Liver (tissue), 9 donors: ENCODE data around the gene STAT5A. TPM values are rescaled to one million over a fixed set of nuclear protein-coding genes. Genes with fewer than 3 reads are reported as not detected.

ENCODE experiments used
- DNase-seq: peaks from one replicate; pipeline ENCODE4 v3.0.0-alpha.2; 2017; ENCODE audit warnings: low spot score
- H3K27ac ChIP-seq, 2 donors: one replicate each; pipeline ENCODE4 v1.7.0; 2013; ENCODE audit warnings: inconsistent platforms in 2 of 2, low read length in 2 of 2, control low read depth in 1 of 2, low read depth in 1 of 2, mild to moderate bottlenecking in 1 of 2
- H3K27me3 ChIP-seq, 4 donors: one replicate each; pipeline versions ENCODE4 v1.6.1 to v1.7.0; 2013; ENCODE audit warnings: low read length in 3 of 4, inconsistent platforms in 1 of 4, mild to moderate bottlenecking in 1 of 4, moderate library complexity in 1 of 4; ENCODE audit not compliant: control insufficient read depth in 4 of 4, insufficient read depth in 4 of 4
- H3K36me3 ChIP-seq, 4 donors: one replicate each; pipeline versions ENCODE4 v1.6.1 to v1.7.0; 2013; ENCODE audit warnings: low read length in 3 of 4, mild to moderate bottlenecking in 3 of 4, low read depth in 1 of 4, moderate library complexity in 1 of 4; ENCODE audit not compliant: control insufficient read depth in 4 of 4, insufficient read depth in 3 of 4
- H3K4me1 ChIP-seq, 4 donors: one replicate each; pipeline versions ENCODE4 v1.6.1 to v1.7.0; 2013; ENCODE audit warnings: low read length in 3 of 4, mild to moderate bottlenecking in 3 of 4, moderate library complexity in 1 of 4; ENCODE audit not compliant: control insufficient read depth in 4 of 4, insufficient read depth in 4 of 4
- H3K4me3 ChIP-seq, 3 donors: one replicate each; pipeline versions ENCODE4 v1.6.1 to v1.7.0; 2013; ENCODE audit warnings: low read length in 3 of 3, control low read depth in 1 of 3, low read depth in 1 of 3, mild to moderate bottlenecking in 1 of 3
- H3K9ac ChIP-seq, 2 donors: one replicate each; pipeline ENCODE4 v1.7.0; 2013; ENCODE audit warnings: low read length in 2 of 2, mild to moderate bottlenecking in 2 of 2, moderate library complexity in 2 of 2, control low read depth in 1 of 2, low read depth in 1 of 2
- H3K9me3 ChIP-seq, 4 donors: one replicate each; pipeline versions ENCODE4 v1.6.1 to v1.7.0; 2013; ENCODE audit warnings: low read length in 3 of 4; ENCODE audit not compliant: control insufficient read depth in 4 of 4
- ATF3 ChIP-seq: IDR thresholded peaks from 2 replicates; pipeline ENCODE4 v1.6.1; 2016; ENCODE audit warnings: antibody characterized with exemption
- CTCF ChIP-seq: fragments of 150-350 bp; IDR thresholded peaks from 2 replicates; pipeline ENCODE4 v1.5.1; 2017; ENCODE audit warnings: improper control_type of control experiment, low read depth, low read length; ENCODE audit not compliant: missing input control
- FOXA1 ChIP-seq: IDR thresholded peaks from 2 replicates; pipeline ENCODE4 v1.6.1; 2016; ENCODE audit warnings: antibody characterized with exemption
- FOXA2 ChIP-seq: IDR thresholded peaks from 2 replicates; pipeline ENCODE4 v1.6.1; 2016; ENCODE audit warnings: antibody characterized with exemption
- GABPA ChIP-seq, 2 donors: IDR thresholded peaks in 1 of 2; conservative IDR thresholded peaks in 1 of 2; 2 replicates each; pipeline ENCODE4 v1.6.1; 2016; ENCODE audit warnings: antibody characterized with exemption in 2 of 2, mild to moderate bottlenecking in 1 of 2, moderate library complexity in 1 of 2
- HNF4A ChIP-seq, 2 donors: conservative IDR thresholded peaks; 2 replicates each; pipeline ENCODE4 v1.6.1; 2016; ENCODE audit warnings: antibody characterized with exemption in 2 of 2, mild to moderate bottlenecking in 2 of 2
- HNF4G ChIP-seq: IDR thresholded peaks from 2 replicates; pipeline ENCODE4 v1.6.1; 2016; ENCODE audit warnings: antibody characterized with exemption
- JUND ChIP-seq, 2 donors: IDR thresholded peaks; 2 replicates each; pipeline ENCODE4 v1.6.1; 2016; ENCODE audit warnings: antibody characterized with exemption in 2 of 2
- MAX ChIP-seq: IDR thresholded peaks from 2 replicates; pipeline ENCODE4 v1.6.1; 2016; ENCODE audit warnings: antibody characterized with exemption
- NR2F2 ChIP-seq: IDR thresholded peaks from 2 replicates; pipeline ENCODE4 v1.6.1; 2016; ENCODE audit warnings: antibody characterized with exemption
- RAD21 ChIP-seq, 2 donors: IDR thresholded peaks; 2 replicates each; pipeline ENCODE4 v1.6.1; 2016; ENCODE audit warnings: antibody characterized with exemption in 2 of 2, mild to moderate bottlenecking in 2 of 2
- REST ChIP-seq: IDR thresholded peaks from 2 replicates; pipeline ENCODE4 v1.6.1; 2016; ENCODE audit warnings: antibody characterized with exemption, mild to moderate bottlenecking
- RXRA ChIP-seq, 2 donors: IDR thresholded peaks; 2 replicates each; pipeline ENCODE4 v1.6.1; 2017 to 2018; ENCODE audit warnings: antibody characterized with exemption in 2 of 2, mild to moderate bottlenecking in 1 of 2
- SP1 ChIP-seq: IDR thresholded peaks from 2 replicates; pipeline ENCODE4 v1.6.1; 2018; ENCODE audit warnings: antibody characterized with exemption, mild to moderate bottlenecking
- YY1 ChIP-seq: IDR thresholded peaks from 2 replicates; pipeline ENCODE4 v1.6.1; 2016; ENCODE audit warnings: antibody characterized with exemption, mild to moderate bottlenecking
- ZBTB33 ChIP-seq: IDR thresholded peaks from 2 replicates; pipeline ENCODE4 v1.6.1; 2016; ENCODE audit warnings: antibody characterized with exemption
- WGBS: extraction: QIAGEN DNeasy Blood & Tissue Kit; methylation state at CpG from one replicate; pipeline ENCODE4 v1.1.7; 2013; 5-methylcytosine and 5-hydroxymethylcytosine counted together
- polyA plus RNA-seq, 2 donors: library from polyadenylated mRNA; stranded (reverse) in 1 of 2; unstranded in 1 of 2; fragments of 200-250 nt in 1 of 2; fragments of >200 nt in 1 of 2; fragmentation: Nextera tagmentation in 1 of 2; extraction: Ambion mirVana in 1 of 2; gene quantifications; one replicate each; pipeline versions ENCODE4 v1.2.1 to v1.2.3, GENCODE V29; 2013 to 2015
- total RNA-seq, 2 donors: library from RNA; depleted of rRNA; stranded (reverse); fragments of >200 nt; gene quantifications; one replicate each; pipeline ENCODE4 v1.2.3, GENCODE V29; 2014
- donor health status: healthy.
- donor health status: healthy.
- donor health status: healthy.
- donor health status: healthy.
- donor health status: healthy.

The STAT5A gene
- total and polyA plus RNA-seq, 4 donors: 1.7 to 37.7 (median 8.9) TPM

GRCh38 chr17:42283241-42284023 lies 4.9 kb upstream of the STAT5A start:
- Histone ChIP-seq H3K27ac (no peak overlapping the region), H3K9ac (no peak overlapping the region), H3K9me3 (no peaks in the 10 kb centered on the region), H3K4me3 (no peak overlapping the region), H3K36me3 (no peaks in the 10 kb centered on the region), H3K4me1 (peaks cover 0 to 15% (median 6%) of the 10 kb centered on the region in 4 donors), H3K27me3 (no peaks in the 10 kb centered on the region)
- WGBS: 94% methylated on average over 7 of the region's 7 CpGs
- no peak for DNase-seq
- no peak for TF ChIP-seq JUND (IDR thresholded peaks at IDR 0.05)
- no peak for TF ChIP-seq FOXA1
- no peak for TF ChIP-seq ATF3

GRCh38 chr17:42284024-42284369 lies 4.3 kb upstream of the STAT5A start:
- H3K4me1 ChIP-seq: peaks cover 0 to 15% (median 7%) of the 10 kb centered on the region in 4 donors

More at GRCh38 chr17:42284024-42284369, 4.3 kb upstream of the STAT5A start:
- no peaks in the 10 kb centered on the region for H3K27me3 ChIP-seq
- H3K27ac ChIP-seq: no peak overlapping the region
- no peak for DNase-seq
- no peaks in the 10 kb centered on the region for H3K36me3 ChIP-seq
- WGBS: 94% methylated on average over 5 of the region's 5 CpGs
- H3K9me3 ChIP-seq: no peaks in the 10 kb centered on the region
- no peak overlapping the region for H3K4me3 ChIP-seq
- H3K9ac ChIP-seq: no peak overlapping the region
- TF ChIP-seq CTCF: no peak
- TF ChIP-seq FOXA2: no peak
- TF ChIP-seq FOXA1: no peak
- TF ChIP-seq REST: no peak
- no peak for TF ChIP-seq MAX
- TF ChIP-seq ZBTB33: no peak
- TF ChIP-seq JUND (IDR thresholded peaks at IDR 0.05): no peak
- TF ChIP-seq NR2F2: no peak
- TF ChIP-seq SP1: no peak
- TF ChIP-seq HNF4A (conservative IDR thresholded peaks at IDR 0.05): no peak
- no peak for TF ChIP-seq RAD21 (IDR thresholded peaks at IDR 0.05)
- TF ChIP-seq GABPA (IDR thresholded peaks at IDR 0.05 in 1 of 2, conservative IDR thresholded peaks at IDR 0.05 in 1 of 2): no peak
- TF ChIP-seq HNF4G: no peak
- TF ChIP-seq RXRA (IDR thresholded peaks at IDR 0.05): no peak
- TF ChIP-seq YY1: no peak
- TF ChIP-seq ATF3: no peak
